Neural progenitor cell (in vitro differentiated cells): ENCODE measurements around the gene ATP10B.

Experiments used
- EZH2 ChIP-seq: fragments of 200-600 bp; sonication (generic); IDR thresholded peaks from 2 replicates; pipeline ENCODE4 v1.6.1; 2017; ENCODE audit warnings: antibody characterized with exemption, mild to moderate bottlenecking, moderate library complexity
- TF ChIP-seq, protein P1 (sequence below): fragments of 200-600 bp; sonication (generic); IDR thresholded peaks from 2 replicates; pipeline ENCODE4 v1.5.1; 2017; ENCODE audit warnings: antibody characterized with exemption, mild to moderate bottlenecking

DNA sequence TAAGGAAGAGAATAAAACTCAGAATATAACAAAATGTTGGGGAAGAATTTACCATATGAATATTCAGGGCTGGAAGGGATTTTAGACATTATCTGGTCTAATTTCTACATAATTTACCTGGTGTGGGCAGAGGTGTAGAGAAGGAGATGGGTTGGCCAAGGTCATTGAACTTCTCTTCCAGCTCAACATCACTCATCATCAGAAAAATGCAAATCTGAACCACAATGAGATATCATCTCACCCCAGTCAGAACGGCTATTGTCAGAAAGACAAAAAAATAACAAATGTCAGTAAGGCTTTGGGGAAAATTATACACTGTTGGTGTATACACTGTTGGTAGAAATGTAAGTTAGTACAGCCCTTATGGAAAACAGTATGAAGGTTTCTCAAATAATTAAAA, 308.6 kb downstream of the ATP10B start:
- TF ChIP-seq, protein P1, sequence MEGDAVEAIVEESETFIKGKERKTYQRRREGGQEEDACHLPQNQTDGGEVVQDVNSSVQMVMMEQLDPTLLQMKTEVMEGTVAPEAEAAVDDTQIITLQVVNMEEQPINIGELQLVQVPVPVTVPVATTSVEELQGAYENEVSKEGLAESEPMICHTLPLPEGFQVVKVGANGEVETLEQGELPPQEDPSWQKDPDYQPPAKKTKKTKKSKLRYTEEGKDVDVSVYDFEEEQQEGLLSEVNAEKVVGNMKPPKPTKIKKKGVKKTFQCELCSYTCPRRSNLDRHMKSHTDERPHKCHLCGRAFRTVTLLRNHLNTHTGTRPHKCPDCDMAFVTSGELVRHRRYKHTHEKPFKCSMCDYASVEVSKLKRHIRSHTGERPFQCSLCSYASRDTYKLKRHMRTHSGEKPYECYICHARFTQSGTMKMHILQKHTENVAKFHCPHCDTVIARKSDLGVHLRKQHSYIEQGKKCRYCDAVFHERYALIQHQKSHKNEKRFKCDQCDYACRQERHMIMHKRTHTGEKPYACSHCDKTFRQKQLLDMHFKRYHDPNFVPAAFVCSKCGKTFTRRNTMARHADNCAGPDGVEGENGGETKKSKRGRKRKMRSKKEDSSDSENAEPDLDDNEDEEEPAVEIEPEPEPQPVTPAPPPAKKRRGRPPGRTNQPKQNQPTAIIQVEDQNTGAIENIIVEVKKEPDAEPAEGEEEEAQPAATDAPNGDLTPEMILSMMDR, result no peak
- no peak for TF ChIP-seq EZH2
